Stimulated activated CD8-positive, alpha-beta memory T cell treated with anti-CD3 and anti-CD28 coated beads, Interleukin-2, amount 100 ng/mL, for 48 hours (primary cell): ENCODE data around the gene OGT.
A peak's percentile ranks its signal among the peaks of the same experiment; 100 is the strongest.
"Not testable (repeated sequence)": the region's sequence is repeated elsewhere in the genome, so short reads cannot be mapped to it uniquely, and the experiment has no call there.

ENCODE experiments used
- DNase-seq, 2 donors: peaks; one replicate each; pipeline ENCODE4 v3.0.0-alpha.2; 2020; ENCODE audit warnings: low read depth in 2 of 2

OGT gene

GRCh38 chrX:71586929-71587328 lies 54.0 kb downstream of the OGT start:
- no peak for DNase-seq

GRCh38 chrX:71593210-71593609 lies 60.3 kb downstream of the OGT start:
- not testable (repeated sequence) for DNase-seq

GRCh38 chrX:71599965-71600364 lies 67.1 kb downstream of the OGT start:
- DNase-seq: no peak

- no peak for DNase-seq
Observed at GRCh38 chrX:71603618-71604017, 70.7 kb downstream of the OGT start.

GRCh38 chrX:71604141-71604540 lies 71.2 kb downstream of the OGT start:
- no peak for DNase-seq

GRCh38 chrX:71604796-71605568 lies 72.1 kb downstream of the OGT start:
- no peak for DNase-seq

- DNase-seq: no peak
Observed at GRCh38 chrX:71606536-71607216, 73.8 kb downstream of the OGT start.

GRCh38 chrX:71607488-71607887 lies 74.6 kb downstream of the OGT start:
- DNase-seq: no peak

- DNase-seq: no peak
Observed at GRCh38 chrX:71609095-71609750, 76.3 kb downstream of the OGT start.

GRCh38 chrX:71611736-71612135 lies 78.8 kb downstream of the OGT start:
- not testable (repeated sequence) for DNase-seq

GRCh38 chrX:71612256-71612655 lies 79.4 kb downstream of the OGT start:
- no peak for DNase-seq

- DNase-seq: no peak
Observed at GRCh38 chrX:71615056-71615455, 82.2 kb downstream of the OGT start.

GRCh38 chrX:71615954-71616353 lies 83.0 kb downstream of the OGT start:
- DNase-seq: no peak

GRCh38 chrX:71616672-71617529 lies 84.0 kb downstream of the OGT start:
- DNase-seq: no peak

- DNase-seq: no peak
Observed at GRCh38 chrX:71617742-71618141, 84.8 kb downstream of the OGT start.

GRCh38 chrX:71618303-71618721 lies 85.4 kb downstream of the OGT start, which contains the start of gene CXCR3:
CXCR3 (minus strand) TSS chrX:71618511; CDS start chrX:71618449, 62 bp downstream.
- DNase-seq: peak; percentile 61 to 72

GRCh38 chrX:71618787-71619186 lies 85.9 kb downstream of the OGT start:
- no peak for DNase-seq

- DNase-seq: no peak
Observed at GRCh38 chrX:71619193-71619592, 86.3 kb downstream of the OGT start.

GRCh38 chrX:71619986-71620385 lies 87.1 kb downstream of the OGT start:
- no peak for DNase-seq

GRCh38 chrX:71621603-71622002 lies 88.7 kb downstream of the OGT start:
- no peak for DNase-seq

GRCh38 chrX:71622032-71622575 lies 89.2 kb downstream of the OGT start:
- no peak for DNase-seq
